PC-9 (cell line): Measurements from ENCODE around the gene SOS1. TPM values are rescaled to one million over a fixed set of nuclear protein-coding genes. Genes with fewer than 3 reads are reported as not detected.

Experiments used
- BruUV-seq: library from RNA; stranded (reverse); fragments of 400-500 nt; replicated peaks from 2 replicates; lab custom pipeline; 2021; lab: Mats Ljungman, UMichigan
- CTCF ChIA-PET: fragments of 300-600 bp; sonication (Branson Sonifier 250); formaldehyde crosslinking; loops from one replicate; lab custom pipeline; 2022; ENCODE audit warnings: antibody characterized with exemption; lab: Charles Lee
- POLR2A ChIA-PET: fragments of 300-600 bp; sonication (Branson Sonifier 250); formaldehyde crosslinking; loops from one replicate; lab custom pipeline; 2022; ENCODE audit warnings: antibody characterized with exemption; ENCODE audit not compliant: unreplicated experiment; lab: Charles Lee
- DNase-seq, 2 experiments: peaks; one replicate each; pipeline versions ENCODE4 v3.0.0 to v3.0.0-alpha.2; 2015 to 2022; ENCODE audit warnings: mixed read lengths in 1 of 2
- H2AFZ ChIP-seq: fragments of 200-600 bp; sonication (generic); 2 replicates; pipeline ENCODE4 v1.8.1; 2017; ENCODE audit warnings: antibody characterized with exemption
- H3F3A ChIP-seq: fragments of 200-600 bp; sonication (generic); 2 replicates; pipeline ENCODE4 v1.8.1; 2017; ENCODE audit warnings: antibody characterized with exemption, mild to moderate bottlenecking, low read depth; ENCODE audit not compliant: insufficient read depth
- H3K27ac ChIP-seq: fragments of 200-600 bp; sonication (generic); 2 replicates; pipeline ENCODE4 v1.6.1; 2016; ENCODE audit warnings: mixed run types
- H3K27me3 ChIP-seq: fragments of 200-600 bp; sonication (generic); 2 replicates; pipeline ENCODE4 v1.6.1; 2016; ENCODE audit warnings: low read depth, mixed run types; ENCODE audit not compliant: insufficient read depth
- H3K36me3 ChIP-seq: fragments of 200-600 bp; sonication (generic); 2 replicates; pipeline ENCODE4 v1.6.1; 2016; ENCODE audit warnings: low read depth, mixed run types
- H3K4me1 ChIP-seq: fragments of 200-600 bp; sonication (generic); replicated peaks from 2 replicates; pipeline ENCODE4 v1.6.1; 2016; ENCODE audit warnings: mixed run types; ENCODE audit not compliant: insufficient read depth
- H3K4me2 ChIP-seq: fragments of 200-600 bp; sonication (generic); 2 replicates; pipeline ENCODE4 v1.6.1; 2017; ENCODE audit warnings: mixed run types
- H3K4me3 ChIP-seq: fragments of 200-600 bp; sonication (generic); 2 replicates; pipeline ENCODE4 v1.6.1; 2016; ENCODE audit warnings: mixed run types
- H3K79me2 ChIP-seq: fragments of 200-600 bp; sonication (generic); 2 replicates; pipeline ENCODE4 v1.6.1; 2017; ENCODE audit warnings: low read depth, mixed run types
- H3K9me2 ChIP-seq: fragments of 200-600 bp; sonication (generic); 2 replicates; pipeline ENCODE4 v1.8.1; 2017; ENCODE audit warnings: mild to moderate bottlenecking; ENCODE audit not compliant: insufficient read depth
- H3K9me3 ChIP-seq: fragments of 200-600 bp; sonication (generic); 2 replicates; pipeline ENCODE4 v1.8.1; 2016; ENCODE audit warnings: low read depth; ENCODE audit not compliant: insufficient read depth
- H4K20me1 ChIP-seq: fragments of 200-600 bp; sonication (generic); 2 replicates; pipeline ENCODE4 v1.8.1; 2017; ENCODE audit not compliant: insufficient read depth
- EZH2 ChIP-seq: fragments of 200-600 bp; sonication (generic); IDR thresholded peaks from 2 replicates; pipeline ENCODE4 v1.8.0; 2017; ENCODE audit warnings: antibody characterized with exemption, low read depth
- intact Hi-C: fragments of 100-400 bp; cut with micrococcal nuclease; formaldehyde crosslinking; loops from one replicate; pipeline ENCODE4 v1.10.0; 2022; ENCODE audit not compliant: unreplicated experiment
- total RNA-seq: library from RNA; stranded (reverse); gene quantifications from 2 replicates; pipeline ENCODE4 v1.2.3, GENCODE V29; 2021
- TF ChIP-seq, protein P1 (sequence below): fragments of 200-600 bp; sonication (generic); conservative IDR thresholded peaks from 2 replicates; pipeline ENCODE4 v1.6.1; 2017; ENCODE audit warnings: mixed run types, antibody characterized with exemption, mild to moderate bottlenecking, moderate library complexity

The SOS1 gene
- total RNA-seq, 1 experiment from 2014 or later, result 34.7 TPM

GRCh38 chr2:39152504-39152903 is 31.7 kb upstream of the SOS1 start:
- no peaks in the 10 kb centered on the region for H3K9me3 ChIP-seq
- ChIA-PET CTCF (no interaction called here), POLR2A (no interaction called here)
- H3K4me3 ChIP-seq, result no peak overlapping the region
- 0 out of 2 replicates have a peak, but pooled peaks cover 7% of the 10 kb centered on the region for H3F3A ChIP-seq
- H3K79me2 ChIP-seq, result no peaks in the 10 kb centered on the region
- no peak overlapping the region for H3K27ac ChIP-seq
- intact Hi-C loops, result no loop called here
- DNase-seq, result no peak
- BruUV-seq, result no TSS peak
- H3K36me3 ChIP-seq, result no peaks in the 10 kb centered on the region
- H3K9me2 ChIP-seq, result peaks cover 4% of the 10 kb centered on the region
- no peaks in the 10 kb centered on the region for H3K27me3 ChIP-seq
- H3K4me1 ChIP-seq, result peaks cover 10% of the 10 kb centered on the region
- H3K4me2 ChIP-seq, result no peak overlapping the region
- no peak overlapping the region for H2AFZ ChIP-seq
- no peaks in the 10 kb centered on the region for H4K20me1 ChIP-seq
- TF ChIP-seq, protein P1, sequence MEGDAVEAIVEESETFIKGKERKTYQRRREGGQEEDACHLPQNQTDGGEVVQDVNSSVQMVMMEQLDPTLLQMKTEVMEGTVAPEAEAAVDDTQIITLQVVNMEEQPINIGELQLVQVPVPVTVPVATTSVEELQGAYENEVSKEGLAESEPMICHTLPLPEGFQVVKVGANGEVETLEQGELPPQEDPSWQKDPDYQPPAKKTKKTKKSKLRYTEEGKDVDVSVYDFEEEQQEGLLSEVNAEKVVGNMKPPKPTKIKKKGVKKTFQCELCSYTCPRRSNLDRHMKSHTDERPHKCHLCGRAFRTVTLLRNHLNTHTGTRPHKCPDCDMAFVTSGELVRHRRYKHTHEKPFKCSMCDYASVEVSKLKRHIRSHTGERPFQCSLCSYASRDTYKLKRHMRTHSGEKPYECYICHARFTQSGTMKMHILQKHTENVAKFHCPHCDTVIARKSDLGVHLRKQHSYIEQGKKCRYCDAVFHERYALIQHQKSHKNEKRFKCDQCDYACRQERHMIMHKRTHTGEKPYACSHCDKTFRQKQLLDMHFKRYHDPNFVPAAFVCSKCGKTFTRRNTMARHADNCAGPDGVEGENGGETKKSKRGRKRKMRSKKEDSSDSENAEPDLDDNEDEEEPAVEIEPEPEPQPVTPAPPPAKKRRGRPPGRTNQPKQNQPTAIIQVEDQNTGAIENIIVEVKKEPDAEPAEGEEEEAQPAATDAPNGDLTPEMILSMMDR, result no peak
- TF ChIP-seq EZH2, result no peak

GRCh38 chr2:39150890-39151497 is 30.1 kb upstream of the SOS1 start:
- DNase-seq, result no peak
- CTCF ChIA-PET, result no interaction called here
- intact Hi-C loops, result no loop called here
- TF ChIP-seq, protein P1, result no peak
- TF ChIP-seq EZH2, result no peak
- Histone ChIP-seq H4K20me1 (no peaks in the 10 kb centered on the region), H3K27me3 (no peaks in the 10 kb centered on the region), H3K27ac (no peak overlapping the region), H3K9me3 (no peaks in the 10 kb centered on the region), H3K36me3 (no peaks in the 10 kb centered on the region), H3K79me2 (no peaks in the 10 kb centered on the region), H2AFZ (no peak overlapping the region), H3K4me2 (no peak overlapping the region), H3K9me2 (peaks cover 4% of the 10 kb centered on the region), H3K4me3 (no peak overlapping the region), H3K4me1 (peaks cover 10% of the 10 kb centered on the region), H3F3A (0 out of 2 replicates have a peak, but pooled peaks cover 7% of the 10 kb centered on the region)
- no TSS peak for BruUV-seq
- POLR2A ChIA-PET, result no interaction called here

GRCh38 chr2:39150102-39150562 is 29.3 kb upstream of the SOS1 start:
- Histone ChIP-seq H3K36me3 (no peaks in the 10 kb centered on the region), H3K4me1 (peaks cover 10% of the 10 kb centered on the region), H3K9me3 (no peaks in the 10 kb centered on the region), H4K20me1 (no peaks in the 10 kb centered on the region), H3K4me2 (no peak overlapping the region), H3F3A (0 out of 2 replicates have a peak, but pooled peaks cover 7% of the 10 kb centered on the region), H2AFZ (peak overlapping the region; percentile 48), H3K27me3 (no peaks in the 10 kb centered on the region), H3K27ac (no peak overlapping the region), H3K9me2 (peaks cover 4% of the 10 kb centered on the region), H3K4me3 (no peak overlapping the region), H3K79me2 (no peaks in the 10 kb centered on the region)
- no TSS peak for BruUV-seq
- no peak for TF ChIP-seq EZH2
- TF ChIP-seq, protein P1, result no peak
- ChIA-PET CTCF (no interaction called here), POLR2A (no interaction called here)
- intact Hi-C loops, result no loop called here
- no peak for DNase-seq
